Measurements from ENCODE around the gene ASPHD2.
"Not testable (repeated sequence)": the region's sequence is repeated elsewhere in the genome, so short reads cannot be mapped to it uniquely, and the experiment has no call there.

ASPHD2 gene

GRCh38 chr22:26416256-26416655 is 12.8 kb upstream of the ASPHD2 start:
- no peak for DNase-seq (ENCODE audit: low read depth in 2 of 2)

GRCh38 chr22:26416670-26417276 is 12.3 kb upstream of the ASPHD2 start:
- no peak for DNase-seq (ENCODE audit: low read depth in 2 of 2)

DNA sequence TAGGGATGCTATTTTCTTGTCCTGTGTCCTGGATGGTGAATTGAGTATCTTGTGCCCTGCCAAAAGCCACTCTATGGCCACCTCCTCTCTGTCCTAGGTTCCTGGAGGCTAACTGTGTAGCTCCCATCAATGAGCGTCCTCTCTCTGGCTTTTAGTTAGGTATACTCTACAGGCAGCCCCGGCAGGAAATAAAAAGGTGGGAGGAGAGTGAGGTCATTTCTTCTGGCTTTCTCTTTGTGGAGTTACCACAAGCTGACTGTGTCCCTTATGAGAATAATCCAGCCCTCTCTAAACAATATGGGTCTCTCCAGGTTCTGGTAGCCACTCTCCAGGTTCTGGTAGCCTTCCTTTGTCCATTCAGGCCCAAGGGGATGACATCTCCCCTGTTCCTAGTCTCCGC is 11.7 kb upstream of the ASPHD2 start:
- DNase-seq (ENCODE audit: low read depth in 2 of 2), result no peak

GRCh38 chr22:26418620-26419019 is 10.4 kb upstream of the ASPHD2 start:
- DNase-seq (ENCODE audit: low read depth in 2 of 2), result no peak

- no peak for DNase-seq (ENCODE audit: low read depth in 2 of 2)
These were observed 2.1 kb upstream of the ASPHD2 start for GRCh38 chr22:26426924-26427323.

DNA sequence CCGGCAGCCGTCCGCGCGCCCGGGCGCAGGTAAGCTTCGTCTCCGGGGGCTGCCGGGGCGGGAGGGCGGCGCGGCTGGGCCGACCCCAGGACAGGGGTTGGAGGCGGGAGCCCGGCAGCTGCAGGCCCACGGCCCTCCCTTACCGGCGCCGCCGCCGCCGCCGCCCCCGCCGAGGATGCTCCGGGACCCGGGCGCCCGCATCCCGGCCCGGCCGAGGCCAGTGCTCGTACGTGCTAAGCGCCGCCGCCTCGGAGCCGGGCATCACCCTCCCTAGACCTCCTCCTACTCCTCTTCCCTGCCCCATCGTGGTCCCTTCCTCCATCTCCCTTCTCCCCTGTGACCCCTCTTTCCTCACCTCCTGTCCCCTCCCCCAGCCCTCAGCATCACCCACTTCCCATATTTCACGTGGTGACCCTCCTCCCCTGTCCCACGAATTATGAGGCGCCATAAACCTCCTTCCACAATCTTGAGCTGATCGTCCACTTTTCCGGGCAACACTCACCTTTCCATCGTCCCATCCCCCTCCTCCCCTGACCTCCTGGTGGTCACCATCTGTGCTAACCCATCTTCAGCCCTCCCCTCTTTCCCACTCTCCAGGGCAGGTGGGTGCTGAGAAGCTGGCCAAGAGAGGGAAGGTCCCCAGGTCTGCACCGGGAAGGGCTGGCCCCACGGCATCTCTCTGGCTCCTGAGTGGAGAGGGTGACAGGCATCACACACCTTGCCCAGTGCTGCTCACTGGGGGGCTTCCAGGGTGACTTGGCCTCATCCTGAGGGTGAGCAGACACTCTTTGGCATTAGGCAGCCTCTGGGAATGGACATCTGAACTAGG is 612 bp downstream of the ASPHD2 start:
- DNase-seq (ENCODE audit: low read depth in 2 of 2), result no peak

DNA sequence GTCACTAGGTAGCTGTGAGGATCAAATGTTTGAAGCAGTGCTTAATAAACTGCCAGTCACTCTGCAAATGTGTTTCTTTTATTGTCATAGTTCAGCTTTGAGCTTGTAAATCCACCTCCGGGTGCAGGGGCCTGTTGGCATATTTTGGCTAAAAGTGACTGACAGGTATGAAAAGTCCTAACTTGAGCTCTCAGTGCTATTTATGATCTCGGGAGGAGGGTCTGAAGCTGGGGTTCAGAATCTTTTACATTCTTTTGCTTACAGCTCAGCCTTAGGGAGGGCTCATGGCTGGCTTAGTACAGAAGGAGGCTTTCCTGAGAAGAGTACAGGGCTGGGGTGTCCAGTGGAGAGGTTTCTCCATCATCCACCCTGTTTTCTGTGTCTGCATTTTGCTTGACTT is 1.5 kb downstream of the ASPHD2 start:
- no peak for DNase-seq (ENCODE audit: low read depth in 2 of 2)

DNA sequence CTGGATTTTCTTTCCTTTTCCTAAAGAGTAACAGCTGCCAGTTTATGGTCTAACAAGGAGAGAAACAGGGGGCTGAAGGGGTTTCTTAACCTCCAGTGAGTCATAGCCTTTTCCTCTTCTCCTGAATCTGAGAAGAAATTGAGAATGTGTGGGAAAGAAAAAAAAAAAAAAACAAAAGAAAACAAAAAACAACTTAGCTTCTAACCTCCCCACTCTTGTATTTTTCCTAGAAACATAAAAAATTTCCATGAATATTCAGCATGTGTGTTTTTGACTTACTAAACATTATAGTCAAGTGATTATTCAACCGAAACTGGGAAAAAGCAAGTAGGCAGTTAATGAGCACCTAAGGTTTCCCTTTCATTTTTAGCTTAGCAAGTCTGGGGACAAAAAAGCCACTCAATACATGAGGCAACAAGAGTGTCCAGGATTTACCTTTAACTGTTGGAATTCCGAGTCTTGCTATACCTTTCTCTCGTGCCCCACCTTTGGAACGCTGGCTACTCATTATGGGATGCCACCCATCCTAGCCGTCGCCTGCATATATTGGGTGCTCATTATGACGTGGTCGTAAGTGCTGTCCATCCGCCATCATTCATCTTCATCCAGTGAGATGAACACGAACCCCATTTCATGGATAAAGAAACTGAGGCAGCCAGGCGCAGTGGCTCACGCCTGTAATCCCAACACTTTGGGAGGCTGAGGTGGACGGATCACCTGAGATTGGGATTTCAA is 2.4 kb downstream of the ASPHD2 start:
- DNase-seq (ENCODE audit: low read depth in 2 of 2), result no peak

GRCh38 chr22:26432619-26433311 is 3.7 kb downstream of the ASPHD2 start:
- no peak for DNase-seq (ENCODE audit: low read depth in 2 of 2)

DNA sequence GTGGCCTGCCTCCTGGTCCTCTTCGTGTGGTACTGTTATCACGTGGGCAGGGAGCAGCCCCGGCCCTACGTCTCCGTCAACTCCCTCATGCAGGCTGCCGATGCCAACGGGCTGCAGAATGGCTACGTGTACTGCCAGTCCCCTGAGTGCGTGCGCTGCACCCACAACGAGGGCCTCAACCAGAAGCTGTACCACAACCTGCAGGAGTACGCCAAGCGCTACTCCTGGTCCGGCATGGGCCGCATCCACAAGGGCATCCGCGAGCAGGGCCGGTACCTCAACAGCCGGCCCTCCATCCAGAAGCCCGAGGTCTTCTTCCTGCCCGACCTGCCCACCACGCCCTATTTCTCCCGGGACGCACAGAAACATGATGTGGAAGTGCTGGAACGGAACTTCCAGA is 4.7 kb downstream of the ASPHD2 start:
- no peak for DNase-seq (ENCODE audit: low read depth in 2 of 2)

- no peak for DNase-seq (ENCODE audit: low read depth in 2 of 2)
These were observed 6.5 kb downstream of the ASPHD2 start for GRCh38 chr22:26435327-26436093.

DNA sequence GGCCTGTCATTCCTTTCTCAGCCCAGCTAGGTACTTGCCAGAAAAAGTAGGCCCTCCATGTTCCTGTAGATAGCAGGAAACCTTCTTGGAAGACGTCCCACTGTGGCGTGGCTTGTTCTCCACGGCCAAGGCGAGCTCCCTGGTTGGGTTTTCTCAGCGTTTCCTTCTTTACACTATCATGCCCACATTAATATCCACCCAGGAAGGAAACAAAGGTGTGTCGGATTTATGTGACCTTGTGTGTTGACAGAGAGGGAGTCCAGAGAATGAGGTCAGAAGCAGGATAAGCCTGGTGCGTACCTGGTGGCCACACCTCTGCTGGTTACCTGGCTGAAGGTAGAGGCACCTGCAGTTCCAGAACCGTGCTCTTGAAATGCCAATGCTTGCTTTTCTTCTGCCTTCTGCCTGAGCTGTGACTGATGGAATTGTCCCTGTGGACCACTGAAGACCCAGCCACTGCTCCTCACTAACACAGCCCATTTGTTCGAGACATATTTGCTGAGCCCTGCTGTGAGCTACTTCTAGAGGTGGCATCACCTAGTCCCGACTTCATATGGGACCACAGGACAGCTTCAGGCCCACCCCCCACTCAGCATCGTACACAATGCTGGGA is 7.9 kb downstream of the ASPHD2 start:
- no peak for DNase-seq (ENCODE audit: low read depth in 2 of 2)

DNA sequence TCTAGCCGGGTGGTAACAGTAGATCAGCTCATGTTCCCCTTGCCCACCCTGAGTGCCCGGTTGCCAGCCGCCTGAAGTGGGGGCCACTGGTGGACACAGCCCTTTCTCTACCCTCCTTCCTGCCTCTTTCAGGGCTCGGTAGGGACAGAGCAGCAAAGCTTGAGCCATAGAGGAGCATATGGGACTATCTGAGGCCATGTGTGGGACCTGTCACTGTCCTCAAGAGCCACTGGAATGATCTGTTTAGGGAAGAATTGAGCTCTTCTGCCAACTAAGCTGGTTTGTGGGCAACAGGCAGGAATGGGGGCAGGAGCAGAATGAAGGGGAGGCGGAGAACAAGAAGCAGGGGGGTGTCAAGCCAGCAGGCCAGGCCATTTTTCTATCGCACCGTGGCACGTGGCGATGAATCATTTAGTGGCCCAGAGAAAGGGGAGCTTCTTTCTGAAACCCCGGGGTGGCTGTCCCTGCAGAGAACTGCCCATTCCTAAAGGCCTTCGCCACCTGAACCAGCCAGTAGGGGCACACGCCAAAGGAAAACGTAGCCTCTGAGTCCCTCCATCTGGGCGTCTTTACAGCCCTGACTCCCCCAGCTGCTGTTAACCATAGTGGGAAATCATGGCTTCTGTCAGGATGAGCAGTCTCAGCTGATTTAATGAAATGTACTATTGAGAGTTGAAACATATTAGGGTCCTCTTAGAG is 8.8 kb downstream of the ASPHD2 start:
- no peak for DNase-seq (ENCODE audit: low read depth in 2 of 2)

DNA sequence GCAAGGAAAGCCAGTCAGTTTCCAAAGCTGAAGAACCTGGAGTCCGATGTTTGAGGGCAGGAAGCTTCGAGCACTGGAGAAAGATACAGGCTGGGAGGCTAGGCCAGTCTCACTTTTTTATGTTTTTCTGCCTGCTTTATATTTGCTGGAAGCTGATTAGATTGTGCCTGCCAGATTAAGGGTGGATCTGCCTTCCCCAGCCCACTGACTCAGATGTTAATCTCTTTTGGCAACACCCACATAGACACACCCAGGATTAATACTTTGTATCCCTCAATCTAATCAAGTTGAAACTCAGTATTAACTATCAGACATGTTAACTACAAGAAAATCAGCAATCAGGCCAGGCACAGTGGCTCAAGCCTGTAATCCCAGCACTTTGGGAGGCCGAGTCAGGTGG is 9.7 kb downstream of the ASPHD2 start:
- DNase-seq (ENCODE audit: low read depth in 2 of 2), result not testable (repeated sequence)

GRCh38 chr22:26439559-26439958 is 10.5 kb downstream of the ASPHD2 start:
- no peak for DNase-seq (ENCODE audit: low read depth in 2 of 2)

- no peak for DNase-seq (ENCODE audit: low read depth in 2 of 2)
These were observed 13.2 kb downstream of the ASPHD2 start for GRCh38 chr22:26442086-26442756.

DNA sequence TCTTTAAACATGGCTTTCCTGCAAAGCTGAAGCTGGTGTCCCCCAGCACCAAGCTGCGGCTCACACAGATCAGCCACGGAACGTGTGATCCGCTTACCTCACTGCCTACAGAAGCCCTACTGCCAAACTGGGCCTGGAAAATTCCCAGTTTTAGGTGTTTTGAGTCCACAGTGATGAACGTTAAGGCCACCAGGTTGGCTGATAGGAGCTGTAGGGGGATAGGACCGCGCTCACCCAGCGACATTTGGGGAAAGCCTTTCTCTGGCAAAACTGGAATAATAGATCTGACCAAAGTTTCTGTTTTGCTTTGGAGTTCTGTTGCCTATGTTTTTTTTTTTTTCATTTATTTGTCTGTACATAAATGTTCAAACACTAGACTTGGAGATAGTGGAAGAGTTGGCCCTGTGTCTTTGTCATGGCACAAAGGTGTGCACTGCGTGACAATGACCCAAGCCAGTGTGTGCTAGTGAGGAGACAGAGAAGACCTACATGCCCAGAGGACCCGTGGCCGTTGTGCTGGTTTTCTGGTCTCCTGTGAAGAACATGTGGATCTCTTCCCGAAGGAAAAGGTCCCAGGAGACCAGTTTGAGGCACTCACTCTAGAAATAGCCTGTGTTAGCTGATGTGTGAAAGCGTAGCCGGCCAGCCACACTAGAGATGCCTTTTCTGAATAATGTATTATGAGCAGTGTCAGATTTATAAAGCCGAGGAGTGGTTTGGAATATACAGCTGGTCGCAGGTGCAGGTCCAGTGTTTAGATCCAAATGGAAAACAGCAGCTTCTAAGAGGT is 15.0 kb downstream of the ASPHD2 start:
- no peak for DNase-seq (ENCODE audit: low read depth in 2 of 2)

DNA sequence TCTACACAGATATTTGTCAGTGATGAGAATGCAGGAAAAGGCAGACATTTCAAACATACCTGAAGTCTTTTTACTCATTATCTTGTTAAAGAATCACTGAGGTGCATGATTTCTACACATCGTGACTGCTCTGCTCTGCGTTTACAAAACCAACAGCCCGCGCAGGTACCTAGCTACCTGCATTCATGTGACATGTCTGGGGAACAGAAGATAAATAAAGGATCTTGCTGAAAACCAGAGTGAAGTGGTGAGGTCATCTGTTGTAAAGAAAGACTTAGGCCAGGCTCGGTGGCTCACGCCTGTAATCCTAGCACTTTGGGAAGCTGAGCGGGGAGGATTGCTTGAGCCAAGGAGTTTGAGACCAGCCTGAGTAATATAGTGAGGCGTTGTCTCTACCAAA is 15.7 kb downstream of the ASPHD2 start:
- DNase-seq (ENCODE audit: low read depth in 2 of 2), result no peak

All from activated CD8-positive, alpha-beta memory T cell treated with anti-CD3 and anti-CD28 coated beads for 4 hours (primary cell).